Activated naive CD4-positive, alpha-beta T cell treated with anti-CD3 and anti-CD28 coated beads, Interleukin-2, amount 10 ng/mL, durations not matched to agents 7 days and 5 days (primary cell): ENCODE results near the gene SLC25A29.

ENCODE experiments used
- CTCF ChIA-PET: fragments of 350-600 bp; sonication (Branson Sonifier 250); formaldehyde crosslinking; loops from one replicate; lab custom pipeline; 2021; ENCODE audit warnings: antibody characterized with exemption; lab: Charles Lee
- DNase-seq: peaks from one replicate; pipeline ENCODE4 v3.0.0-alpha.2; 2020
- H3K27ac Mint-ChIP-seq: one replicate; pipeline ENCODE4 v1.8.0; 2021; ENCODE audit warnings: mild to moderate bottlenecking, moderate library complexity, mixed read lengths
- H3K27me3 Mint-ChIP-seq: one replicate; pipeline ENCODE4 v1.8.0; 2021; ENCODE audit warnings: mild to moderate bottlenecking, mixed read lengths
- H3K36me3 Mint-ChIP-seq: one replicate; pipeline ENCODE4 v1.8.0; 2021; ENCODE audit warnings: mixed read lengths
- H3K4me1 Mint-ChIP-seq: one replicate; pipeline ENCODE4 v1.8.0; 2021; ENCODE audit warnings: mixed read lengths
- H3K4me3 Mint-ChIP-seq: one replicate; pipeline ENCODE4 v1.8.0; 2021; ENCODE audit warnings: mild to moderate bottlenecking, moderate library complexity, mixed read lengths
- H3K9me3 Mint-ChIP-seq: one replicate; pipeline ENCODE4 v1.8.0; 2021; ENCODE audit warnings: mixed read lengths

SLC25A29 gene

GRCh38 chr14:100252684-100253083 is 53.6 kb downstream of the SLC25A29 start:
- Mint-ChIP-seq H3K4me3 (no peak overlapping the region), H3K9me3 (no peaks in the 10 kb centered on the region)
- CTCF ChIA-PET: interaction anchor here (1.1 kb wide), 1 partner anchor 12 kb away, joined by 4 read pairs; no protein-coding TSS in a partner anchor

DNA sequence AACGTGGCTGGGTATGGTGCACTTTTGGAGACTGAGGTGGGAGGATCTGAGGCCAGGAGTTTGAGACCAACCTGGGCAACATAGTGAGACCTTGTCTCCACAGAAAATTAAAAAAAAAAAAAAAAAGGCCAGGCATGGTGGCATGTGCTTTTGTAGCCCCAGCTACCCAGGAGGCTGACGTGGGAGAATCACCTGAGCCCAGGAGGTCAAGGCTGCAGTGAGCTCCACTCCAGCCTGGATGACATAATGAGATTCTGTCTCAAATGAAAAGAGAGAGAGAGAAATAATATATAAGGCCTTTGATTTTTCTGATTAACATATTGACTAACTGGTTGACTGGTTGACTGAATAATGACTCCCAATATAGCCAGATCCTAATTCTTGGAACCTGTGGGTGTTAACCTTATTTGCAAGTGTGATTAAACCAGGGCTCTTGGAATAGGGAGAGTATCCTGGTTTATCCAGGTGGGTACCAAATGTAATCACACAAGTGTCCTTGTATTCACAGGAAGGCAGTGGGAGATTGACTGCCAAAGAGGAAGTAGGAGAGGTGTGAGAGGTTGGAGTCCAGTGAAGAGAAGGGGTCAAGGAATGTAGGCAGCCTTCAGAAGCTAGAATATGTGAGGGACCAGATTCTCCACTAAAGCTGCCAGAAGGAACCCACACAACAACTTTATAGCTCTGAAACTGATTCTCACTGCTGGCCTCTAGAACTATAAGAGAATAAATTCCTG is 55.3 kb downstream of the SLC25A29 start:
- H3K36me3 Mint-ChIP-seq: peaks cover 11% of the 10 kb centered on the region
- no peak overlapping the region for H3K4me3 Mint-ChIP-seq
- no peak overlapping the region for H3K27ac Mint-ChIP-seq
- H3K27me3 Mint-ChIP-seq: no peaks in the 10 kb centered on the region
- no peak for DNase-seq
- peaks cover 60% of the 10 kb centered on the region for H3K4me1 Mint-ChIP-seq
- CTCF ChIA-PET: no interaction called here
- H3K9me3 Mint-ChIP-seq: no peaks in the 10 kb centered on the region

More at GRCh38 chr14:100252684-100253083, 53.6 kb downstream of the SLC25A29 start:
- Mint-ChIP-seq H3K27ac (no peak overlapping the region), H3K27me3 (no peaks in the 10 kb centered on the region), H3K36me3 (peaks cover 15% of the 10 kb centered on the region), H3K4me1 (peaks cover 59% of the 10 kb centered on the region)
- DNase-seq: no peak

DNA sequence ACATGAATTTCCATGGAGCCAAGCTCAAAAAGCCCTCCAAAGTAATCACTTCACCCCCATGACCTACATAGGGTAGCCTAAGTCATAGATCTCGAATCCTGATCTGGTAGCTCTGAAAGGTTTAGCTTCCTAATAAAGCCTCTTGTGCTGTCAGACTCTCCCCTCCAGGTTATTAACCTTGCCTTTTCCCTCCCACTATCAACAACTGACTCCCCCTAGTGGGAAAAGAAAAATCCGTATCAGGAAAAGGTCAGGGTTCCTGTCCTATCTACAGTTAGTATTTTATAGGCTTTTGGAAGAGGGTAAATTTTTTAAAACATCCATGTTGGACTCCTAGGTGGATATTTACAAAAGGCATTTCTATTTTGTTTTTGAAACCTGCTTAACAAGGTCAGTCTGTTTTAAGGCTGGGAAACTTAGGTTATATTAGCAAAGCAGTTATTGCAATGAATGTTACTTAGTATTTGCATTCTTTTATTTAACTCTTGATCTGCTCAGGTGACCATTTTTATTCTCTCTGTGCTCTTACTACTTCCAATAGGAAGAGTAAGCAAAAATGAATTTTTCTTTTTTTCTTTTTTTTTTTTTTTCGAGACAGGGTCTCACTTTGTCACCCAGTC is 59.3 kb downstream of the SLC25A29 start:
- Mint-ChIP-seq H3K27me3 (no peaks in the 10 kb centered on the region), H3K9me3 (no peaks in the 10 kb centered on the region), H3K4me1 (peaks cover 69% of the 10 kb centered on the region), H3K36me3 (peaks cover 24% of the 10 kb centered on the region), H3K4me3 (no peak overlapping the region), H3K27ac (peak overlapping the region; percentile 64)
- DNase-seq: no peak
- CTCF ChIA-PET: interaction anchor here (0.6 to 1.6 kb wide), 9 partner anchors 10 to 512 kb away, joined by 3 to 7 read pairs (median 4); no protein-coding TSS in a partner anchor

DNA sequence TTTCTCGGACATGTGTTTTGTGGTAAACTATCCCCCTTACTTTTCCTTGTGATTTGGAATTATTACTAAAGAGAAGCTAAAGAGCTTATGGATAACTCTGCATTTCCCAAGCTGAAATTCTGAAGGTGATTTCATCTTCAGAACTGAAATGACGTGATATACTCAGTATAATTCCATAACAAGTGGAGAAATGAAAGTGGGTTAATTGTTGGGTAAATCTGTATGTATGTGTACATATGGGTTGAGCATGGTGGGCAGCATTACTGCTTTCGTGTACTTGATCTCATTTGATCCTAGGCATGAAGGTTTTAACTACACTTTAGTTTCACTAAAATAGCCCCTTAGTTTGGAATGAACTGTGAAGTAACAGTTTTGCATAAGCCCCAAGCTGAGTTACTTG is 63.2 kb downstream of the SLC25A29 start:
- H3K4me3 Mint-ChIP-seq: peak overlapping the region; percentile 48
- H3K4me1 Mint-ChIP-seq: peaks cover 57% of the 10 kb centered on the region
- H3K27ac Mint-ChIP-seq: no peak overlapping the region
- no peak for DNase-seq
- CTCF ChIA-PET: interaction anchor here (0.7 to 4.0 kb wide), 6 partner anchors 19 to 50 kb away, joined by 3 to 21 read pairs (median 4); no protein-coding TSS in a partner anchor
- H3K9me3 Mint-ChIP-seq: no peaks in the 10 kb centered on the region
- peaks cover 4% of the 10 kb centered on the region for H3K27me3 Mint-ChIP-seq
- peaks cover 31% of the 10 kb centered on the region for H3K36me3 Mint-ChIP-seq

DNA sequence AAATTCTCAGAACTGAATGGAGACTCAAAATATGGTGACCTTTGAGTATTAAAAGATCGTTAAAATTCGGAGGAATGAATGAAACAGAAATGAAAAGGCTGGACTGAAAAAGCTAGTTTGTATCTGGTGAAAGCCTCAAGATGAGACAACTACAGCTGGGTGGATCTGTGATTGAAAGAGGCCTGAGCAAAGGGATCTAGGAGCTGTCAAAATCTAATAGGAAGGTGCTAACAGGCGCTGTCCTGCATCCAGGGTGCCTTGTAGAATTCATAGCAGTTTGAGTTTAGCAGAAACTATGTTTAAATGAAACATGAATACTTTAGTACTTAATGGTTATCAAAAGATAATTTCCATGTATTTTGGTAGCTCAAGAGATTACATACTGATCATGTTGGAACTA is 65.0 kb downstream of the SLC25A29 start:
- Mint-ChIP-seq H3K36me3 (peaks cover 43% of the 10 kb centered on the region), H3K4me3 (peak overlapping the region; percentile 92)
- CTCF ChIA-PET: interaction anchor here (0.8 to 4.0 kb wide), 15 partner anchors 12 to 260 kb away, joined by 3 to 23 read pairs (median 4); a partner anchor contains a TSS

More for the DNA sequence above, 65.0 kb downstream of the SLC25A29 start:
- Mint-ChIP-seq H3K4me1 (peaks cover 58% of the 10 kb centered on the region), H3K9me3 (no peaks in the 10 kb centered on the region), H3K27me3 (peaks cover 4% of the 10 kb centered on the region), H3K27ac (peak overlapping the region; percentile 93)
- no peak for DNase-seq
